GM12875 (cell line): Measurements from ENCODE around the gene COMT.

Experiments
- H3K4me3 ChIP-seq: one replicate; pipeline ENCODE4 v1.5.1; 2011; ENCODE audit warnings: low read depth, low read length, control low read depth
- CTCF ChIP-seq: IDR thresholded peaks from 2 replicates; pipeline ENCODE4 v1.5.1; 2011; ENCODE audit warnings: low read depth, mild to moderate bottlenecking, control low read depth, inconsistent platforms, low read length, moderate library complexity, borderline replicate concordance; ENCODE audit not compliant: insufficient read depth

Gene COMT

GRCh38 chr22:19974935-19975706 lies 33.5 kb downstream of the COMT start:
- H3K4me3 ChIP-seq, result no peak overlapping the region
- no peak for TF ChIP-seq CTCF

GRCh38 chr22:19975707-19976035 lies 34.1 kb downstream of the COMT start:
- TF ChIP-seq CTCF, result no peak
- H3K4me3 ChIP-seq, result no peak overlapping the region

GRCh38 chr22:19976671-19977070 lies 35.1 kb downstream of the COMT start:
- TF ChIP-seq CTCF, result no peak
- no peak overlapping the region for H3K4me3 ChIP-seq

- H3K4me3 ChIP-seq, result no peak overlapping the region
- TF ChIP-seq CTCF, result no peak
Measured at GRCh38 chr22:19977296-19978243, 36.0 kb downstream of the COMT start.

- H3K4me3 ChIP-seq, result no peak overlapping the region
- no peak for TF ChIP-seq CTCF
Measured at GRCh38 chr22:19978748-19979147, 37.2 kb downstream of the COMT start.

GRCh38 chr22:19979712-19980493 lies 38.3 kb downstream of the COMT start:
- H3K4me3 ChIP-seq, result no peak overlapping the region
- no peak for TF ChIP-seq CTCF
